GM06990 (cell line): Measurements from ENCODE around the gene PCDHA8.
"Not testable (repeated sequence)": the region's sequence is repeated elsewhere in the genome, so short reads cannot be mapped to it uniquely, and the experiment has no call there.

Experiments used
- DNase-seq: peaks from one replicate; pipeline ENCODE4 v3.0.0-alpha.2; 2011; ENCODE audit not compliant: insufficient read length; ENCODE audit errors: extremely low read depth
- H3K27me3 ChIP-seq: replicated peaks from 2 replicates; pipeline ENCODE4 v1.6.0; 2011; ENCODE audit warnings: low read length; ENCODE audit not compliant: control insufficient read depth, insufficient read depth
- H3K36me3 ChIP-seq: 2 replicates; pipeline ENCODE4 v1.5.1; 2011; ENCODE audit warnings: low read length; ENCODE audit not compliant: control insufficient read depth, insufficient read depth
- H3K4me3 ChIP-seq: replicated peaks from 2 replicates; pipeline ENCODE4 v1.5.1; 2011; ENCODE audit warnings: low read depth, mild to moderate bottlenecking, control low read depth, low read length
- TF ChIP-seq, protein P1 (sequence below): IDR thresholded peaks from 2 replicates; pipeline ENCODE4 v1.5.1; 2011; ENCODE audit warnings: low read length, control low read depth, mild to moderate bottlenecking, inconsistent platforms; ENCODE audit not compliant: insufficient read depth, poor library complexity, severe bottlenecking

The PCDHA8 gene

DNA sequence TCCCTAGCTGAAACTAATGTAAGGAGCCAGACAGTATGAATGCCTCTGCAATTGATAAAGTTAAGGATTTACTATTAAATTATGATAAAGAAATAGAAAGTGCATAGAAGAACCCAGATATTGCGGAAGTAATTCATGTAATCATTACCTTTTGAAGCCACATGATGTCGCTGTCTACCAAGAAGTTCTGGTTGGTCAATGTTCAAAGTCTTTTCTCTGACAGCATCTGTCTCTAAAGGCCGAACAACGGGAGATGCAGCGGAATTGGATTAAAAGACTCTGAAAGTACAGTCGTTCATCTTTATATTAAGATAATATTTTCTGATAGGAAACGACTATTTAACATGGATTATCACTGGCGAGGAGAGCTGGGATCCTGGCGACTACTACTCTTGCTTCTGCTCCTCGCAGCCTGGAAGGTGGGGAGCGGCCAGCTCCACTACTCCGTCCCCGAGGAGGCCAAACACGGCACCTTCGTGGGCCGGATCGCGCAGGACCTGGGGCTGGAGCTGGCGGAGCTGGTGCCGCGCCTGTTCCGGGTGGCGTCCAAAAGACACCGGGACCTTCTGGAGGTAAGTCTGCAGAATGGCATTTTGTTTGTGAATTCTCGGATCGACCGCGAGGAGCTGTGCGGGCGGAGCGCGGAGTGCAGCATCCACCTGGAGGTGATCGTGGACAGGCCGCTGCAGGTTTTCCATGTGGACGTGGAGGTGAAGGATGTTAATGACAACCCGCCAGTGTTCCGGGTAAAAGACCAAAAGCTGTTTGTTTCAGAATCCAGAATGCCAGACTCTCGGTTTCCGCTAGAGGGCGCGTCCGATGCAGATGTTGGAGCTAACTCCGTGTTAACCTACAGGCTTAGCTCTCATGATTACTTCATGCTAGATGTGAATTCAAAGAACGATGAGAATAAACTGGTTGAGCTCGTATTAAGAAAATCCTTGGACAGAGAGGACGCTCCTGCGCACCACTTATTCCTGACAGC, at the start of gene PCDHA8:
Gene PCDHA8 (plus strand): TSS at position 210 of the 985 bp plus-strand sequence. CDS start 135 bp downstream, at position 345.
- no peaks in the 10 kb centered on the region for H3K36me3 ChIP-seq
- no peak within 1 kb of the TSS for H3K4me3 ChIP-seq
- no peaks in the 10 kb centered on the region for H3K27me3 ChIP-seq
- TF ChIP-seq, protein P1, sequence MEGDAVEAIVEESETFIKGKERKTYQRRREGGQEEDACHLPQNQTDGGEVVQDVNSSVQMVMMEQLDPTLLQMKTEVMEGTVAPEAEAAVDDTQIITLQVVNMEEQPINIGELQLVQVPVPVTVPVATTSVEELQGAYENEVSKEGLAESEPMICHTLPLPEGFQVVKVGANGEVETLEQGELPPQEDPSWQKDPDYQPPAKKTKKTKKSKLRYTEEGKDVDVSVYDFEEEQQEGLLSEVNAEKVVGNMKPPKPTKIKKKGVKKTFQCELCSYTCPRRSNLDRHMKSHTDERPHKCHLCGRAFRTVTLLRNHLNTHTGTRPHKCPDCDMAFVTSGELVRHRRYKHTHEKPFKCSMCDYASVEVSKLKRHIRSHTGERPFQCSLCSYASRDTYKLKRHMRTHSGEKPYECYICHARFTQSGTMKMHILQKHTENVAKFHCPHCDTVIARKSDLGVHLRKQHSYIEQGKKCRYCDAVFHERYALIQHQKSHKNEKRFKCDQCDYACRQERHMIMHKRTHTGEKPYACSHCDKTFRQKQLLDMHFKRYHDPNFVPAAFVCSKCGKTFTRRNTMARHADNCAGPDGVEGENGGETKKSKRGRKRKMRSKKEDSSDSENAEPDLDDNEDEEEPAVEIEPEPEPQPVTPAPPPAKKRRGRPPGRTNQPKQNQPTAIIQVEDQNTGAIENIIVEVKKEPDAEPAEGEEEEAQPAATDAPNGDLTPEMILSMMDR, result peak; percentile 20
- DNase-seq, result no peak

DNA sequence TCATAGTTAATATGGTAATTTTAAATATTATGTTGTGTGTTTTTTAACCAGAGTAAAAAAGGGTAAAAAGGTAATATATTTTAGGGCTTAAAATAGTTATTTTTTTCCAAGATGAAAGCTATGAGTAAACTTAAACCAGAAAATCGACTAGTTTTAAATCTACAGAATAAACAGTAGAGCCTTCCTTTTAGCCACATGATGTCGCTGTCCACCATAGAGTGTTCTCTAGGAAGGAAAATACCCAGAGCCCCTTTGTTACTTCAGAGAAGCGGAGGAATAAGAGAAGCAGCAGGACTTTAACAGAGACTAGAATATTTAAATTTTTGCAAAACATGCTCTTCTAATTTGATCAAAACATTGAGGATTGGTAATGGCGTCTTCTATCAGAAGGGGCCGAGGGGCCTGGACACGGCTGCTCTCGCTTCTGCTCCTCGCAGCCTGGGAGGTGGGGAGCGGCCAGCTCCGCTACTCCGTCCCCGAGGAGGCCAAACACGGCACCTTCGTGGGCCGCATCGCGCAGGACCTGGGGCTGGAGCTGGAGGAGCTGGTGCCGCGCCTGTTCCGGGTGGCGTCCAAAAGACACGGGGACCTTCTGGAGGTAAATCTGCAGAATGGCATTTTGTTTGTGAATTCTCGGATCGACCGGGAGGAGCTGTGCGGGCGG, 46.3 kb upstream of the PCDHA8 start, which contains the start of gene PCDHA2:
Gene PCDHA2 (plus strand): TSS at position 258 of the 664 bp plus-strand sequence.
- no peaks in the 10 kb centered on the region for H3K27me3 ChIP-seq
- H3K36me3 ChIP-seq, result no peaks in the 10 kb centered on the region
- H3K4me3 ChIP-seq, result no peak within 1 kb of the TSS
- TF ChIP-seq, protein P1, result no peak
- DNase-seq, result no peak

GRCh38 chr5:140795259-140795641, 45.7 kb upstream of the PCDHA8 start:
- H3K27me3 ChIP-seq, result no peaks in the 10 kb centered on the region
- no peak for DNase-seq
- H3K4me3 ChIP-seq, result no peak overlapping the region
- TF ChIP-seq, protein P1, result no peak
- no peaks in the 10 kb centered on the region for H3K36me3 ChIP-seq

- not testable (repeated sequence) for H3K4me3 ChIP-seq, H3K27me3 ChIP-seq, H3K36me3 ChIP-seq, DNase-seq
Observed at GRCh38 chr5:140796072-140796717, 44.8 kb upstream of the PCDHA8 start.

GRCh38 chr5:140796718-140797095, 44.3 kb upstream of the PCDHA8 start:
- TF ChIP-seq, protein P1, result no peak
- no peaks in the 10 kb centered on the region for H3K36me3 ChIP-seq
- H3K27me3 ChIP-seq, result no peaks in the 10 kb centered on the region
- no peak overlapping the region for H3K4me3 ChIP-seq
- DNase-seq, result no peak
